B cell (primary cell): ENCODE measurements around the gene MT1X. TPM values are rescaled to one million over a fixed set of nuclear protein-coding genes. Genes with fewer than 3 reads are reported as not detected.

Experiments used
- ATAC-seq: fragments of 200-7000 bp; cut with Tn5 transposase; one replicate; pipeline ENCODE4 v1.10.0; 2021; ENCODE audit warnings: low read depth, mild to moderate bottlenecking, moderate number of reproducible peaks, moderate library complexity
- CTCF ChIA-PET: fragments of 350-600 bp; sonication (Branson Sonifier 250); formaldehyde crosslinking; loops from one replicate; lab custom pipeline; 2021; ENCODE audit warnings: antibody characterized with exemption, inconsistent platforms; lab: Charles Lee
- POLR2A ChIA-PET: fragments of 350-600 bp; sonication (Branson Sonifier 250); formaldehyde crosslinking; loops from one replicate; lab custom pipeline; 2021; ENCODE audit warnings: antibody characterized with exemption; lab: Charles Lee
- DNase-seq: peaks from one replicate; pipeline ENCODE4 v3.0.0; 2013
- H2AFZ ChIP-seq: 2 replicates; pipeline ENCODE4 v1.6.1; 2012; ENCODE audit warnings: mild to moderate bottlenecking, low read depth, low read length; ENCODE audit not compliant: insufficient read depth, poor library complexity, severe bottlenecking
- H3K27ac ChIP-seq, 2 donors: 1 replicate in 1 of 2; 2 replicates in 1 of 2; pipeline ENCODE4 v1.5.1; 2012 to 2013; ENCODE audit warnings: low read length in 2 of 2, mild to moderate bottlenecking in 2 of 2, moderate library complexity in 1 of 2
- H3K27me3 ChIP-seq, 4 experiments: fragments of 200-600 bp in 1 of 4; sonication (generic) in 1 of 4; replicated peaks in 1 of 4; 1 replicate in 2 of 4; 2 replicates in 2 of 4; pipeline versions ENCODE4 v1.6.1 to v1.7.0; 2013 to 2016; ENCODE audit warnings: low read length in 3 of 4, mild to moderate bottlenecking in 2 of 4, mixed read lengths in 1 of 4, moderate library complexity in 1 of 4; ENCODE audit not compliant: insufficient read depth in 4 of 4, control insufficient read depth in 3 of 4; ENCODE audit errors: control extremely low read depth in 1 of 4
- H3K36me3 ChIP-seq, 2 experiments: replicated peaks in 1 of 2; 1 replicate in 1 of 2; 2 replicates in 1 of 2; pipeline versions ENCODE4 v1.6.1 to v1.7.1; 2013; ENCODE audit warnings: low read length in 1 of 2; ENCODE audit not compliant: insufficient read depth in 2 of 2, control insufficient read depth in 1 of 2; ENCODE audit errors: control extremely low read depth in 1 of 2, extremely low read depth in 1 of 2
- H3K4me1 ChIP-seq, 2 donors: fragments of 200-600 bp in 1 of 2; sonication (generic) in 1 of 2; 1 replicate in 1 of 2; 2 replicates in 1 of 2; pipeline versions ENCODE4 v1.5.1 to v1.6.1; 2013 to 2017; ENCODE audit warnings: low read length in 2 of 2; ENCODE audit not compliant: control insufficient read depth in 2 of 2, insufficient read depth in 2 of 2
- H3K4me2 ChIP-seq: replicated peaks from 2 replicates; pipeline ENCODE3; 2012; ENCODE audit warnings: mild to moderate bottlenecking, low read depth, low read length; ENCODE audit not compliant: poor library complexity, severe bottlenecking
- H3K4me3 ChIP-seq, 5 experiments: fragments of 200-600 bp in 1 of 5; sonication (generic) in 1 of 5; 1 replicate in 3 of 5; 2 replicates in 2 of 5; pipeline versions ENCODE4 v1.5.1 to v1.7.0; 2011 to 2016; ENCODE audit warnings: low read length in 4 of 5, mild to moderate bottlenecking in 4 of 5, low read depth in 2 of 5, control low read depth in 1 of 5, moderate library complexity in 1 of 5; ENCODE audit not compliant: insufficient read depth in 1 of 5; ENCODE audit errors: control extremely low read depth in 1 of 5, extremely low read depth in 1 of 5
- H3K79me2 ChIP-seq: fragments of 200-600 bp; sonication (generic); one replicate; pipeline ENCODE4 v1.6.0; 2016; ENCODE audit warnings: low read length; ENCODE audit not compliant: control insufficient read depth, insufficient read depth
- H3K9ac ChIP-seq: fragments of 200-600 bp; sonication (generic); 2 replicates; pipeline ENCODE4 v1.6.1; 2017; ENCODE audit warnings: mild to moderate bottlenecking, low read length, moderate library complexity
- H3K9me3 ChIP-seq, 3 donors: one replicate each; pipeline versions ENCODE4 v1.6.1 to v1.7.1; 2013; ENCODE audit warnings: low read length in 2 of 3; ENCODE audit not compliant: control insufficient read depth in 2 of 3, insufficient read depth in 1 of 3; ENCODE audit errors: control extremely low read depth in 1 of 3
- H4K20me1 ChIP-seq: 2 replicates; pipeline ENCODE4 v1.6.0; 2012; ENCODE audit warnings: mild to moderate bottlenecking, low read length; ENCODE audit not compliant: insufficient read depth, control insufficient read depth, poor library complexity, severe bottlenecking
- H3K27ac Mint-ChIP-seq: one replicate; pipeline ENCODE4 v1.8.0; 2021; ENCODE audit warnings: mixed read lengths
- H3K27me3 Mint-ChIP-seq: one replicate; pipeline ENCODE4 v1.8.0; 2021; ENCODE audit warnings: mixed read lengths
- H3K4me1 Mint-ChIP-seq: one replicate; pipeline ENCODE4 v1.8.0; 2021; ENCODE audit warnings: mixed read lengths
- H3K4me3 Mint-ChIP-seq: one replicate; pipeline ENCODE4 v1.8.0; 2021; ENCODE audit warnings: mixed read lengths
- H3K9me3 Mint-ChIP-seq: one replicate; pipeline ENCODE4 v1.8.0; 2022; ENCODE audit warnings: mixed read lengths; ENCODE audit not compliant: insufficient read depth
- EZH2 ChIP-seq: IDR thresholded peaks from 2 replicates; pipeline ENCODE4 v1.6.1; 2012; ENCODE audit warnings: borderline replicate concordance, low read depth, mild to moderate bottlenecking, moderate library complexity, low read length; ENCODE audit not compliant: insufficient read depth, poor library complexity, severe bottlenecking
- WGBS: methylation state at CpG from one replicate; pipeline ENCODE4 v1.1.5; 2013; ENCODE audit warnings: missing lambda C conversion rate; ENCODE audit not compliant: insufficient coverage; 5-methylcytosine and 5-hydroxymethylcytosine counted together
- intact Hi-C: fragments of 100-400 bp; cut with micrococcal nuclease; formaldehyde crosslinking; loops from one replicate; pipeline ENCODE4 v1.10.0; 2022
- polyA plus RNA-seq: library from polyadenylated mRNA; depleted of rRNA; stranded (reverse); fragments of >200 nt; gene quantifications from 2 replicates; pipeline ENCODE4 v1.2.3, GENCODE V29; 2012
- total RNA-seq, 2 donors: library from RNA; stranded (reverse); fragments of 120-200 nt in 1 of 2; gene quantifications; 1 replicate in 1 of 2; 2 replicates in 1 of 2; pipeline versions ENCODE4 v1.2.3 to v1.2.4, GENCODE V29; 2013 to 2022
- TF ChIP-seq, protein P1 (sequence below): fragments of 200-600 bp; IDR thresholded peaks from one replicate; pipeline ENCODE4 v1.8.0; 2022; ENCODE audit warnings: antibody characterized with exemption, mild to moderate bottlenecking

MT1X gene
- total and polyA plus RNA-seq, 2 donors (not counting 1 experiment from before 2014, with no cell fraction given): 9.1 to 17.2 TPM

DNA sequence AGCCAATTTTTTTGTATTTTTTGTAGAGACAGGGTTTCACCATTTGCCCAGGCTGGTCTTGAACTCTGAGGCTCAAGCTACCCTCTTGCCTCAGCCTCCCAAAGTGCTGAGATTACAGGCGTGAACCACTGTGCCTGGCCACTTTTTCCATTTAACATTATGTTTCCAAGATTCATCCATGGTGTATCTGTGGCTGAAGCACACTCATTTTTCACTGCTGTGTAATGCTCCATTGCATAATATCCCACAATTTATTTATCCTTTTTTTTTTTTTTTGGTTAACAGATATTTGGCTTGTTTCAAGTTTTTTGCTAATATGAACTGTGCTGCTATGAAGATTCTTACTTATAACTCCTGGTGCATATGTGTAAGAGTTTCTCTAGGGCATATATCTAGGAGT, 45.8 kb downstream of the MT1X start:
- H3K9ac ChIP-seq: no peak overlapping the region
- H3K79me2 ChIP-seq: peaks cover 45% of the 10 kb centered on the region
- Mint-ChIP-seq H3K9me3 (no peaks in the 10 kb centered on the region), H3K4me3 (no peak overlapping the region), H3K27me3 (no peaks in the 10 kb centered on the region), H3K27ac (no peak overlapping the region), H3K4me1 (peaks cover 25% of the 10 kb centered on the region)
- H3K27ac ChIP-seq: no peak overlapping the region
- no peak overlapping the region for H3K4me2 ChIP-seq
- POLR2A ChIA-PET: interaction anchor here (1.0 kb wide), 1 partner anchor 120 kb away, joined by 4 read pairs; the partner anchor contains the start of gene MT2A
- H3K4me3 ChIP-seq: no peak overlapping the region
- no peaks in the 10 kb centered on the region for H3K36me3 ChIP-seq
- no peak for TF ChIP-seq EZH2
- TF ChIP-seq, protein P1, sequence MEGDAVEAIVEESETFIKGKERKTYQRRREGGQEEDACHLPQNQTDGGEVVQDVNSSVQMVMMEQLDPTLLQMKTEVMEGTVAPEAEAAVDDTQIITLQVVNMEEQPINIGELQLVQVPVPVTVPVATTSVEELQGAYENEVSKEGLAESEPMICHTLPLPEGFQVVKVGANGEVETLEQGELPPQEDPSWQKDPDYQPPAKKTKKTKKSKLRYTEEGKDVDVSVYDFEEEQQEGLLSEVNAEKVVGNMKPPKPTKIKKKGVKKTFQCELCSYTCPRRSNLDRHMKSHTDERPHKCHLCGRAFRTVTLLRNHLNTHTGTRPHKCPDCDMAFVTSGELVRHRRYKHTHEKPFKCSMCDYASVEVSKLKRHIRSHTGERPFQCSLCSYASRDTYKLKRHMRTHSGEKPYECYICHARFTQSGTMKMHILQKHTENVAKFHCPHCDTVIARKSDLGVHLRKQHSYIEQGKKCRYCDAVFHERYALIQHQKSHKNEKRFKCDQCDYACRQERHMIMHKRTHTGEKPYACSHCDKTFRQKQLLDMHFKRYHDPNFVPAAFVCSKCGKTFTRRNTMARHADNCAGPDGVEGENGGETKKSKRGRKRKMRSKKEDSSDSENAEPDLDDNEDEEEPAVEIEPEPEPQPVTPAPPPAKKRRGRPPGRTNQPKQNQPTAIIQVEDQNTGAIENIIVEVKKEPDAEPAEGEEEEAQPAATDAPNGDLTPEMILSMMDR: no peak
- intact Hi-C loops: loop anchor here (2.0 kb wide), 1 partner anchor 459 kb away; the partner anchor contains the start of genes PSME3IP1 and RSPRY1
- no peaks in the 10 kb centered on the region for H3K27me3 ChIP-seq
- ATAC-seq: no peak
- H2AFZ ChIP-seq: no peak overlapping the region
- H3K9me3 ChIP-seq: no peaks in the 10 kb centered on the region
- peaks cover 27 to 32% of the 10 kb centered on the region in 2 donors for H3K4me1 ChIP-seq
- no peak for DNase-seq
- CTCF ChIA-PET: interaction anchor here (0.7 kb wide), 1 partner anchor 30 kb away, joined by 3 read pairs; no protein-coding TSS in a partner anchor
- WGBS: 100% methylated on average over 1 of the region's 1 CpG
- peaks cover 6% of the 10 kb centered on the region for H4K20me1 ChIP-seq

DNA sequence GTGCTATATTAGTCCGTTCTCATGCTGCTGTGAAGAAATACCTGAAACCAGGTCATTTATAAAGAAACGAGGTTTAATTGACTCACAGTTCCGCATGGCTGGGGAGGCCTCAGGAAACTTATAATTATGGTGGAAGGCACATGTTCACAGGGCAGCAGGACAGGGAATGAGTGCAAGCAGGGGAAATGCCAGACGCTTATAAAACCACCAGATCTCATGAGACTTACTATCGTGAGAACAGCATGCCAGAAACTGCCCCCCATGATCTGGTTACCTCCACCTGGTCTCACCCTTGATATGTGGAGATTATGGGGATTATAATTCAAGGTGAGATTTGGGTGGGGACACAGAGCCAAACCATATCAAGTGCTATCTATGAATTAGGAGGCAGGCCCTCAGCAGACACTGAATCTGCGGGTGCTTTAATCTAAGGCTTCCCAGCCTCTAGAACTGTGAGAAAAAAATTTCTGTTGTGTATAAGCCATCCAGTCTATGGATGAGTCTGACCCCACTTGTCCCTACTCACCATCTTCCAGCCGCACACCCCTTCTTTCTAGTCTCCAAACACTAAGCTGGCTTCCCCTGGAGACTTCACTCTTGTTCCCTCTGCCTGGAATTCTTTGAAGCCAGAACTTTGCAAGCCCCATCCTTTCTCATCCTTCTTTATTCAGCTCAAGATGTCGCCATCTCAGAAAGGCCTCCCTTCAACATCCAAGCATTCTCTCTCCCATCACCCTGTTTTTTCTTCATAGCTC, 46.9 kb downstream of the MT1X start:
- H3K4me3 ChIP-seq: peak overlapping the region; percentile 76 to 92 (median 88)
- Mint-ChIP-seq H3K27me3 (no peaks in the 10 kb centered on the region), H3K27ac (peak overlapping the region; percentile 80), H3K4me1 (peaks cover 25% of the 10 kb centered on the region), H3K4me3 (peak overlapping the region; percentile 93), H3K9me3 (no peaks in the 10 kb centered on the region)
- 43% methylated on average over 6 of the region's 8 CpGs for WGBS
- H3K4me1 ChIP-seq: peaks cover 30 to 34% of the 10 kb centered on the region in 2 donors
- intact Hi-C loops: loop anchor here (2.0 kb wide), 1 partner anchor 458 kb away; the partner anchor contains the start of genes PSME3IP1 and RSPRY1
- H2AFZ ChIP-seq: peak overlapping the region; percentile 100
- ATAC-seq (no peak), DNase-seq (peak; percentile 13)
- ChIA-PET POLR2A (no interaction called here), CTCF (no interaction called here)
- H4K20me1 ChIP-seq: peaks cover 8% of the 10 kb centered on the region
- H3K27ac ChIP-seq: peak overlapping the region; percentile 64 to 85
- H3K79me2 ChIP-seq: peaks cover 56% of the 10 kb centered on the region
- no peaks in the 10 kb centered on the region for H3K27me3 ChIP-seq
- H3K9me3 ChIP-seq: no peaks in the 10 kb centered on the region
- peak overlapping the region; percentile 93 for H3K9ac ChIP-seq
- TF ChIP-seq, protein P1: no peak
- no peak for TF ChIP-seq EZH2
- H3K36me3 ChIP-seq: no peaks in the 10 kb centered on the region
- H3K4me2 ChIP-seq: peak overlapping the region; percentile 99
